HG03108 (cell line): ENCODE data around the gene SLC25A12.
"Not testable (repeated sequence)": the region's sequence is repeated elsewhere in the genome, so short reads cannot be mapped to it uniquely, and the experiment has no call there.

Experiments
- ATAC-seq: cut with Tn5 transposase; IDR thresholded peaks from one replicate; pipeline ENCODE4 v1.9.1; 2021; ENCODE audit warnings: moderate library complexity; ENCODE audit not compliant: unreplicated experiment

The SLC25A12 gene

GRCh38 chr2:171893824-171894611, at the start of gene SLC25A12:
TSS of gene SLC25A12 (minus strand) at chr2:171894244. CDS start at chr2:171894214, 30 bp downstream.
- ATAC-seq, result peak; percentile 91

GRCh38 chr2:171941316-171941699, 47.3 kb upstream of the SLC25A12 start:
- no peak for ATAC-seq

GRCh38 chr2:171939743-171940071, 45.7 kb upstream of the SLC25A12 start:
- no peak for ATAC-seq

- no peak for ATAC-seq
Observed at GRCh38 chr2:171939058-171939742, 45.2 kb upstream of the SLC25A12 start.

GRCh38 chr2:171930385-171930784, 36.3 kb upstream of the SLC25A12 start:
- no peak for ATAC-seq

- no peak for ATAC-seq
Observed at GRCh38 chr2:171924170-171924942, 30.3 kb upstream of the SLC25A12 start.

GRCh38 chr2:171923206-171923605, 29.2 kb upstream of the SLC25A12 start:
- no peak for ATAC-seq

- peak; percentile 96 for ATAC-seq
Observed at GRCh38 chr2:171922230-171923022, 28.4 kb upstream of the SLC25A12 start, which contains the start of gene HAT1. TSS of gene HAT1 (plus strand) at chr2:171922461. CDS start at chr2:171922501, 40 bp downstream.

GRCh38 chr2:171921970-171922229, 27.9 kb upstream of the SLC25A12 start:
- no peak for ATAC-seq

- no peak for ATAC-seq
Observed at GRCh38 chr2:171919453-171919852, 25.4 kb upstream of the SLC25A12 start.

- ATAC-seq, result no peak
Observed at GRCh38 chr2:171913517-171913916, 19.5 kb upstream of the SLC25A12 start.

- ATAC-seq, result no peak
Observed at GRCh38 chr2:171910494-171910893, 16.4 kb upstream of the SLC25A12 start.

- ATAC-seq, result no peak
Observed at GRCh38 chr2:171909266-171909665, 15.2 kb upstream of the SLC25A12 start.

GRCh38 chr2:171908235-171908634, 14.2 kb upstream of the SLC25A12 start:
- ATAC-seq, result no peak

- no peak for ATAC-seq
Observed at GRCh38 chr2:171902840-171903420, 8.9 kb upstream of the SLC25A12 start.

- ATAC-seq, result not testable (repeated sequence)
Observed at GRCh38 chr2:171899623-171900282, 5.7 kb upstream of the SLC25A12 start.

- no peak for ATAC-seq
Observed at GRCh38 chr2:171895786-171896185, 1.7 kb upstream of the SLC25A12 start.

GRCh38 chr2:171894612-171894947, 536 bp upstream of the SLC25A12 start:
- ATAC-seq, result no peak

GRCh38 chr2:171893196-171893823, 734 bp downstream of the SLC25A12 start:
- no peak for ATAC-seq

GRCh38 chr2:171889808-171890207, 4.2 kb downstream of the SLC25A12 start:
- ATAC-seq, result no peak
